Mesothelial cell of epicardium (in vitro differentiated cells): ENCODE results near the gene NOS1AP. TPM values are rescaled to one million over a fixed set of nuclear protein-coding genes. Genes with fewer than 3 reads are reported as not detected.

Experiments used
- DNase-seq, 2 experiments: peaks; one replicate each; pipeline ENCODE4 v3.0.0; 2021; ENCODE audit warnings: low spot score in 2 of 2; ENCODE audit not compliant: unreplicated experiment in 2 of 2
- H3K27ac Mint-ChIP-seq: 2 replicates; pipeline ENCODE4 v1.8.0; 2021; ENCODE audit warnings: mixed read lengths
- H3K27me3 Mint-ChIP-seq: 2 replicates; pipeline ENCODE4 v1.8.0; 2021; ENCODE audit warnings: low read depth, mixed read lengths
- H3K36me3 Mint-ChIP-seq: 2 replicates; pipeline ENCODE4 v1.8.0; 2021; ENCODE audit warnings: mixed read lengths
- H3K4me1 Mint-ChIP-seq: 2 replicates; pipeline ENCODE4 v1.8.0; 2021; ENCODE audit warnings: mixed read lengths
- H3K4me3 Mint-ChIP-seq: 2 replicates; pipeline ENCODE4 v1.8.0; 2021; ENCODE audit warnings: mild to moderate bottlenecking, moderate library complexity, mixed read lengths
- H3K9me3 Mint-ChIP-seq: 2 replicates; pipeline ENCODE4 v1.8.0; 2021; ENCODE audit warnings: mixed read lengths
- CTCF ChIP-seq: fragments of 200-600 bp; sonication (generic); IDR thresholded peaks from one replicate; pipeline ENCODE4 v1.5.0; 2021; ENCODE audit warnings: antibody characterized with exemption; ENCODE audit not compliant: unreplicated experiment
- total RNA-seq: library from RNA; stranded (reverse); gene quantifications from 3 replicates; pipeline ENCODE4 v1.2.1, GENCODE V29; 2021

The NOS1AP gene
- total RNA-seq, 1 donor from 2014 or later, result 4.4 TPM

DNA sequence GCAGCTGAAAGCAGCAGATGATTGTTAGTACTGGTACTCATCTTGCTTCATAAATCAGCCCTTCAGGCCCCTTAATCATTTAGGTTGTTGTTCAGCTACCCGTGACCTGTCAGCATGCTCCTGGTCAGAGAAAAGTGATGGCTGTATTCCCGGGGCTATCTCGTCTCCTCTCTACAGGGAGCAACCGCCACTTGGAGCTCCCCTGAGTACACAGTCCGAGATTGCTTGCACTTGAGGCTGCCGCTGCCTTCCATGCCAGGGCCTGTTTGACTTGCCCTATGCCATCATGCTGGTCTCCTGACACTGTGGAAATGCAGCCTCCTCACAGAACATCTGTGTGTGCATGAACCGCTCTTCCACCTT lies 209.6 kb downstream of the NOS1AP start:
- Mint-ChIP-seq H3K36me3 (no peaks in the 10 kb centered on the region), H3K27me3 (no peaks in the 10 kb centered on the region), H3K4me1 (peaks cover 10% of the 10 kb centered on the region), H3K27ac (no peak overlapping the region), H3K9me3 (no peaks in the 10 kb centered on the region), H3K4me3 (no peak overlapping the region)
- TF ChIP-seq CTCF, result no peak
- DNase-seq, result no peak

DNA sequence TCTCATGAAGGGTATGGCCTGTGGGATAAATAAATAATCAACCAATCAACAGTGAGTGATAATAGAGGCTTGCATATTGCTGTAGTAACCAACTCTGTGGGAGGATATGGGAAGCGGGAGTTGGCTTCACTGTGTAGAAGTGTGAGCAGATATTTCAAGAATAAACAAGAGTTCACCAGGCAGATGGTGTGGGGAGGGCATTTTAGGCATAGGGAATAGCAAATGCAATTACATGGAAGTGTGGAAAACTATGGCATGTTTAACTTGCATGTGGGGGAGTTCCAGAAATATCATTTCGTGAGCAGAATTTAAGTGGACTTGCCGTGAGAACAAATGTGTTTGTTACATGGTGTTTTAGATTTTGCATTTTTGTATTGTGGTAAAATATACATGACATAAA lies 211.9 kb downstream of the NOS1AP start:
- no peak overlapping the region for H3K27ac Mint-ChIP-seq
- TF ChIP-seq CTCF, result no peak
- no peaks in the 10 kb centered on the region for H3K9me3 Mint-ChIP-seq
- DNase-seq, result no peak
- no peaks in the 10 kb centered on the region for H3K36me3 Mint-ChIP-seq
- no peak overlapping the region for H3K4me3 Mint-ChIP-seq
- peaks cover 18% of the 10 kb centered on the region for H3K4me1 Mint-ChIP-seq
- H3K27me3 Mint-ChIP-seq, result no peaks in the 10 kb centered on the region

- TF ChIP-seq CTCF, result no peak
- no peaks in the 10 kb centered on the region for H3K36me3 Mint-ChIP-seq
- H3K4me1 Mint-ChIP-seq, result peaks cover 17% of the 10 kb centered on the region
- DNase-seq, result no peak
- no peak overlapping the region for H3K27ac Mint-ChIP-seq
- no peak overlapping the region for H3K4me3 Mint-ChIP-seq
- no peaks in the 10 kb centered on the region for H3K27me3 Mint-ChIP-seq
- H3K9me3 Mint-ChIP-seq, result no peaks in the 10 kb centered on the region
Observed at GRCh38 chr1:162283657-162284056, 214.2 kb downstream of the NOS1AP start.

DNA sequence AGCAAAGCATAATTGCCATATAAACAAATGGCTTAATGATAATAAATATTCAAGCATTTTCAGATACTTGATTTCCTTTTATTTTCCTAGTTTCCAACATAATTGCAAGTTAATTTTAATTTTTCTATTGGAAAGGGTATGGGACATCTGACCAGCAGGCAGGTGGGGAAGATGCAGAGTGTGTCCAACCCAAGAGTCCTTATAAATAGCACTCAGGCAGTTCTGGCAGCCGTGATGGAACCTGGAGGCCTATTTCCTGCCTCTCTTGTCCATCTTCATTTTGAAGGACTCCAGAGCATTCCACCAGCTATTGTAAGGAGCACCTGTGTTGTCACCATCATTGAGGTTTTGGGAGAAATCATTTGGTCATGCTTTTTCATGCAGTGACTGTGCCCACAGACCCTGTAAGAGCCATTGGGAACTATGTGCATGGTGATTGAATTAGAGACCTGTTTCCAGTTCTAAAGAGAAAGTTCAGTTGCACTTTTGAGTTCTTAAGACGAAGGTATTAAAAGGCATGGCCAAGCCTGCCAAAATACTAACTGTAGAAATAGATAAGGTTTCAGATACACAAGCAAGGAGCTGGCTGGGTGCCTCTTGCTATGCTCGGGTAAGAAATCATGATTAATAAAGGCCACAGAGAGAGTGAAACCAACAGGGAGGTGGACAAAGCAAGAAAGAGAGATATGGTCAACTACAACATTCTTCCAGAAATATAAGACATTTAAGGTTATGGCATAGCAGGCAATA lies 214.9 kb downstream of the NOS1AP start:
- no peaks in the 10 kb centered on the region for H3K27me3 Mint-ChIP-seq
- H3K4me1 Mint-ChIP-seq, result peaks cover 11% of the 10 kb centered on the region
- no peaks in the 10 kb centered on the region for H3K9me3 Mint-ChIP-seq
- DNase-seq, result no peak
- no peak for TF ChIP-seq CTCF
- H3K27ac Mint-ChIP-seq, result no peak overlapping the region
- no peak overlapping the region for H3K4me3 Mint-ChIP-seq
- no peaks in the 10 kb centered on the region for H3K36me3 Mint-ChIP-seq

DNA sequence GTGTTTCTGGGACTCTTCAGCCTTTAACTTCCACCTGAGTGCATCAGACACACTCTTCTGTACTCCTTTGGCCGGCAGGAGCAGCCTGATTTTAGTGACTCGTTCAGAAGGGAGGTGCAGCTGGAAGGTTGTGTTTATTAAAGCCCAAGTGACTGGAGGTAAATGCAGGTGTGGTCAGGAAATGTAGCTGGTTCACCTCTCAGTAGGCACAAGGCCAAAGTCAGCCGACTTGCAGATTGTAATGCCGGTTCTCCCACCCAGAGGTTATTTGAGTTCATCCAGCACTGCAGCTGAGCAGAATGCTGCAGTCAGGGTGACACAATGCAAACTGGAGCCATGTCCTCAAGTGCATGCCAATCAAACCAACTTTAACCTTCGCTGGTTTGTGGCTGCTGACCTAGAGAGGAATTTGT lies 215.7 kb downstream of the NOS1AP start:
- DNase-seq, result no peak
- H3K4me3 Mint-ChIP-seq, result no peak overlapping the region
- H3K36me3 Mint-ChIP-seq, result no peaks in the 10 kb centered on the region
- no peak overlapping the region for H3K27ac Mint-ChIP-seq
- no peaks in the 10 kb centered on the region for H3K27me3 Mint-ChIP-seq
- H3K4me1 Mint-ChIP-seq, result peaks cover 8% of the 10 kb centered on the region
- H3K9me3 Mint-ChIP-seq, result no peaks in the 10 kb centered on the region
- TF ChIP-seq CTCF, result no peak
